AG04449 (cell line): ENCODE measurements around the gene UBE3B.

Source experiments
- CTCF ChIA-PET: fragments of 350-600 bp; formaldehyde crosslinking; extraction: SDS; loops from one replicate; lab custom pipeline; 2021; ENCODE audit warnings: antibody characterized with exemption; lab: Yijun Ruan, JAX
- POLR2A ChIA-PET: fragments of 400-600, 350-600 bp; formaldehyde crosslinking; extraction: SDS; loops from one replicate; lab custom pipeline; 2020; ENCODE audit warnings: antibody characterized with exemption, inconsistent platforms; lab: Yijun Ruan, JAX
- DNase-seq: peaks from one replicate; pipeline ENCODE4 v3.0.0-alpha.2; 2010; ENCODE audit warnings: low read depth, low spot score
- H3K4me3 ChIP-seq: 2 replicates; pipeline ENCODE4 v1.5.1; 2011; ENCODE audit warnings: low read depth, mild to moderate bottlenecking, control low read depth, low read length
- TF ChIP-seq, protein P1 (sequence below): IDR thresholded peaks from one replicate; pipeline ENCODE4 v1.5.1; 2011; ENCODE audit warnings: mild to moderate bottlenecking, moderate library complexity, low read length, control low read depth, inconsistent platforms; ENCODE audit not compliant: insufficient read depth; ENCODE audit errors: missing control alignments

UBE3B gene

DNA sequence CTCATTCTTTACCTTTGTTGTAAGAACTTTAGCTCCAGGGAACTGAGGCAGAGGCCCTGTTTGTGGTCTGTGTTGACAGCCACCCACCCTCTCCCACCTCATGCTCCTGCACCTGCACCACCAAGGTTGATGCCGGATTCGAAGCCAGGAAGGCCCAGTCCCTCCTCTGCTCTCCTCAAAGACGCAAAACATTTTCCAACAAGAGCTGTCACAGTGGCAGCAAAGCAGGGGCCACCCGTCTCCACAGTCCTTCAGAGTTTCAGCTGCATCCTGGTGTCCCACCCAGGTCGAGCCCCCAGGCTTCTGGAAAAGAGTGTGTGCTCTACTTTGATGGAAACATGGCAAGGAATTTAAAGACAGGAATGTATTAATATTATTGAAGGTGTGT, 58.4 kb downstream of the UBE3B start:
- DNase-seq = no peak
- ChIA-PET CTCF (no interaction called here), POLR2A (no interaction called here)
- TF ChIP-seq, protein P1, sequence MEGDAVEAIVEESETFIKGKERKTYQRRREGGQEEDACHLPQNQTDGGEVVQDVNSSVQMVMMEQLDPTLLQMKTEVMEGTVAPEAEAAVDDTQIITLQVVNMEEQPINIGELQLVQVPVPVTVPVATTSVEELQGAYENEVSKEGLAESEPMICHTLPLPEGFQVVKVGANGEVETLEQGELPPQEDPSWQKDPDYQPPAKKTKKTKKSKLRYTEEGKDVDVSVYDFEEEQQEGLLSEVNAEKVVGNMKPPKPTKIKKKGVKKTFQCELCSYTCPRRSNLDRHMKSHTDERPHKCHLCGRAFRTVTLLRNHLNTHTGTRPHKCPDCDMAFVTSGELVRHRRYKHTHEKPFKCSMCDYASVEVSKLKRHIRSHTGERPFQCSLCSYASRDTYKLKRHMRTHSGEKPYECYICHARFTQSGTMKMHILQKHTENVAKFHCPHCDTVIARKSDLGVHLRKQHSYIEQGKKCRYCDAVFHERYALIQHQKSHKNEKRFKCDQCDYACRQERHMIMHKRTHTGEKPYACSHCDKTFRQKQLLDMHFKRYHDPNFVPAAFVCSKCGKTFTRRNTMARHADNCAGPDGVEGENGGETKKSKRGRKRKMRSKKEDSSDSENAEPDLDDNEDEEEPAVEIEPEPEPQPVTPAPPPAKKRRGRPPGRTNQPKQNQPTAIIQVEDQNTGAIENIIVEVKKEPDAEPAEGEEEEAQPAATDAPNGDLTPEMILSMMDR = no peak
- H3K4me3 ChIP-seq = no peak overlapping the region

DNA sequence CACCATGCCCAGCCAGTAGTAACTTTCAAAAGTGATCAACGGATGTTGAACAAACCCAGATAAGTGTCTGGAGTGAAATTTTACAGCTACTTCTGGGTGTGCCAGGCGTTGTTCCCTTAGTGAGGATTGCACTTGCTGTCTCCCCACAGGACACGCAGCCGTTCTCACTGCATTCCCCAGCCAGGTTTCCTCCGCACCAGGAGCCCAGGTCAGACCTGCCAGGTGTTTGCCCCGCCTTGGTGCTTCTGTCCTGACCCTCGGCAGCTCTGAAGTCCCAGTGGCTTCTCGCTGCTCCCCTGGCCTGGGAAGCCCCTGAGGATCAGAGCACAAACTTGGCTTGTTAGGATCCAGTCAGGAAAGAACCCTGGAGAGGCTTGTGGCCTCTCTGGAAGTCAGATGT, 59.7 kb downstream of the UBE3B start:
- TF ChIP-seq, protein P1 = no peak
- CTCF ChIA-PET = interaction anchor here (0.7 to 1.6 kb wide), 3 partner anchors 17 to 32 kb away, joined by 3 to 5 read pairs (median 5); no protein-coding TSS in a partner anchor
- no peak overlapping the region for H3K4me3 ChIP-seq
- no peak for DNase-seq
- POLR2A ChIA-PET = no interaction called here

DNA sequence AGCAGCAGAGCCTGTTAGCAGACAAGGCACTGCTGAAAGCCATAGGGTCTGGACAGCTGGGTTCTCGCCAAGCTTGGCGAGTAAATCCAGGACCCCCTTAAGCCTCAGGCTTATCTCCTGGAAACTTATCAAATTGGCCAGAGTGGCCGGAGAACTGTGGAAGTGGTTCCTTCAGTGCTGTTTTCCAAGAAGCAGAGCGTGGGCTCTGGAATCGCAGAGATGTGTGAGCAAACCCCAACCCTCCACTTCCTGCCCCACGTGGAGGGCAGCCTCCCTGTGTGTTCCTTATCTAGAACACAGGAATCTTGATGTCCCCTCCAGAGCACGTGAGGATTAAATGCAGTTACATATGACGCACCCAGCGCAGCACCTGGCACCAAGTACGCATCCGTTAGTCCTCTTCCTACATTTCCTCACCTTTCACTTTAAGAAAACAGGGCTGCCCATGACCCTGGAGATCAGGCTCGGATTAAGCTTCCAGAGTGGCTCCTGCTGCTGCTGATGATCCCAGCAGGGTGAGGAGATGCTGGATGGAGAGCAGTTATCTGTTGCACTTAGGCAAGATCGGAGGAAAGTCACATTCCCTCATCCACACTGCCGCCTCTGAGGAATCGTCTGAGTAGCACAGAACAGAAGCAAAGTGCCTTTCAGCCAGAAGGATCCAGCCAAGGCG, 60.9 kb downstream of the UBE3B start:
- H3K4me3 ChIP-seq = no peak overlapping the region
- TF ChIP-seq, protein P1 = no peak
- no peak for DNase-seq
- ChIA-PET POLR2A (no interaction called here), CTCF (interaction anchor here (1.3 to 1.7 kb wide), 4 partner anchors 14 to 237 kb away, joined by 3 to 6 read pairs (median 4); no protein-coding TSS in a partner anchor)

DNA sequence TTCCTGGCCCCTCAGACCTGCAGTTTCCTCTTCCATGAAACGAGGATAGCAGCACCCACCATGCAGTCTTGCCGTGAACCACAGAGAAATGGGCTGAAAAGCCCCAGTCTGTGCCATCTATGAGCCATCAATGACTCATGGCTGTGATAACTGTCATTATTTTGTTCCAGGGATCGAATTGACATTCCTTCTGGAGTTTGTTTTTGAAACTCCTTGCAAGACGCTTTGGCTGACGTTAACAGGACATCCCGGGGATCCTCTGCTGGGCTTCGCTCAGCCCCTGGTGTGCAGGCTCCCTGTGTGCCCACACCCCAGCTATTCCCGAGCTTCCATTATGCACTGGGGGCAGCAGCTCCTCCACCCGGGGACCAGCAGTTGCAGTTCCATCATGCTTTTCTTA, 62.1 kb downstream of the UBE3B start:
- CTCF ChIA-PET = interaction anchor here (0.7 to 1.7 kb wide), 4 partner anchors 13 to 145 kb away, joined by 3 to 6 read pairs (median 4); no protein-coding TSS in a partner anchor
- H3K4me3 ChIP-seq = no peak overlapping the region
- TF ChIP-seq, protein P1 = no peak
- DNase-seq = no peak
- POLR2A ChIA-PET = no interaction called here

DNA sequence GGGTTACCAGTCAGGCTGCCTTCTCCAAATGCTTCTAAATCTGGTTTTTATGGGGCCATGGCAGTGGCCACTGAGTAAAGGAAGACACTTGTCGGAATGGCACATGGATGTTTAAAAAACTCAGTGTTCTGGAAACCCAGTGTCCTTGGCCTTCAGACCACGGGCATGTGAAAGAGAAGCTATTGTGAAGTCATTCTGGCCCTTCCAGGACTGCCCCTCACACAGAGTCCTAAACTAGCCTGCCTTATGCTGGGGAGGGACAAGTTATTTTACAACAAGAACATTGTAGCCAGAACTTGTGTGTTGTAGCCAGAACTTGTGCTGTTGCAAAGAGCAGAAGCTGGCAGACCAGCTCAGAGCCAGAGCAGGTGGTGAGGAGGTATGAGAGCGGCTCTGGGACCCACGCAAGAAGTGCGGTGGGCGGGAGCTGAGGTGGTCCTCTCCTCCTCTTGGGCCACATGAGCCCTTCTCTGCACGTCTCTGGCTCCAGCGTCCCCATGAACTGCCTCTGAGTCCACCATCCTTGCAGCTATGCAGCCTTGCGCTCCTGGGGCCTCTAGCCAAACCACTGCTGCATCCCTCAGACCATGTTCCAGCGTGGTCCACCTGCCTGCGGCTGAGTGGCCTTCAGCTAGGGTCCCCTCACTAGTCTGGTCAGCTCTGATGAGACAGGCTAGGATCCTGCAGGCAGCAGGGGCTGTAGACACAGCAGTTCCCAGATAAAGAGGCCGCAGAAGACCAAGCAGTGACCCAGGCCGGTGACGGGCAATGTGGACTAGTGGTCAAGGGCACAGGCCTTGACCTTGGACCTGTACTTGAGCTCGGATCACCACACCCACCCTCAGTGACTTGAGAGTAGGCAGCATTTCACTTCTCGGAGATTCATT, 63.3 kb downstream of the UBE3B start:
- CTCF ChIA-PET = interaction anchor here (0.6 to 1.3 kb wide), 4 partner anchors 22 to 147 kb away, joined by 3 to 5 read pairs (median 3); no protein-coding TSS in a partner anchor
- TF ChIP-seq, protein P1 = no peak

DNA sequence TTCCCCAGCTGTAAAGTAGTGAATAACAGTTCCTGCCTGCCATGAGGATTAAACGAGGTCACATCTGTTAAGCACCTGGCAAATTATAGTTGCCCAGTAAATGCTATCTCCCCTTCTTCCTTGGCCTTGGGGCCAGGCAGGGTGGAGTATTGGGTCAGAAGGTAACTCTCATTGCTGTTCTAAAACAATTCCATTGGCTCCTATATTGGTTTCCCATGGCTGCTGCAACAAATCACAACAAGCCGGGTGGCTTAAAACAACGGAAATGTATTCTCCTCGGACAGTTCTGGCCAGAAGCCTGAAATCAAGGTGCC, 63.9 kb downstream of the UBE3B start:
- CTCF ChIA-PET = interaction anchor here (0.6 to 1.3 kb wide), 2 partner anchors 22 to 56 kb away, joined by 3 to 5 read pairs; no protein-coding TSS in a partner anchor
- no peak overlapping the region for H3K4me3 ChIP-seq
- DNase-seq = no peak
- TF ChIP-seq, protein P1 = no peak
- POLR2A ChIA-PET = no interaction called here

More for the DNA sequence above, 63.3 kb downstream of the UBE3B start:
- DNase-seq = no peak
- no peak overlapping the region for H3K4me3 ChIP-seq
- POLR2A ChIA-PET = no interaction called here
